H9 (cell line): ENCODE measurements around the gene EPB41L2. TPM values are rescaled to one million over a fixed set of nuclear protein-coding genes. Genes with fewer than 3 reads are reported as not detected.

Source experiments
- DNase-seq: peaks from one replicate; pipeline ENCODE4 v3.0.0-alpha.2; 2017
- H2AFZ ChIP-seq: one replicate; pipeline ENCODE4 v1.6.1; 2013; ENCODE audit warnings: mild to moderate bottlenecking, low read length, control low read depth, moderate library complexity
- H2AK5ac ChIP-seq: 2 replicates; pipeline ENCODE4 v1.6.1; 2013; ENCODE audit warnings: low read length, control low read depth, mixed read lengths; ENCODE audit not compliant: insufficient read length
- H2BK120ac ChIP-seq: one replicate; pipeline ENCODE4 v1.6.1; 2013; ENCODE audit warnings: low read depth, mild to moderate bottlenecking, low read length, control low read depth, inconsistent platforms; ENCODE audit not compliant: poor library complexity, severe bottlenecking
- H2BK12ac ChIP-seq: 2 replicates; pipeline ENCODE4 v1.6.1; 2013; ENCODE audit warnings: low read length, control low read depth, mixed read lengths, low read depth; ENCODE audit not compliant: insufficient read length
- H2BK15ac ChIP-seq: 2 replicates; pipeline ENCODE4 v1.6.1; 2013; ENCODE audit warnings: low read depth, low read length, control low read depth
- H2BK20ac ChIP-seq: one replicate; pipeline ENCODE4 v1.6.1; 2013; ENCODE audit warnings: low read depth, mild to moderate bottlenecking, low read length, control low read depth, inconsistent platforms; ENCODE audit not compliant: poor library complexity, severe bottlenecking
- H2BK5ac ChIP-seq: 2 replicates; pipeline ENCODE4 v1.6.1; 2013; ENCODE audit warnings: low read length, control low read depth, mixed read lengths; ENCODE audit not compliant: insufficient read length
- H3K14ac ChIP-seq: 2 replicates; pipeline ENCODE4 v1.6.1; 2013; ENCODE audit warnings: low read length, control low read depth; ENCODE audit not compliant: insufficient read depth
- H3K18ac ChIP-seq: 2 replicates; pipeline ENCODE4 v1.6.1; 2013; ENCODE audit warnings: low read depth, mild to moderate bottlenecking, mixed read lengths, low read length, control low read depth; ENCODE audit not compliant: insufficient read length
- H3K23ac ChIP-seq: 2 replicates; pipeline ENCODE4 v1.6.1; 2013; ENCODE audit warnings: low read length, control low read depth, mixed read lengths, low read depth; ENCODE audit not compliant: insufficient read length
- H3K23me2 ChIP-seq: 2 replicates; pipeline ENCODE4 v1.6.1; 2013; ENCODE audit warnings: low read depth, mild to moderate bottlenecking, mixed read lengths, low read length, control low read depth; ENCODE audit not compliant: insufficient read length, poor library complexity, severe bottlenecking
- H3K27ac ChIP-seq: 2 replicates; pipeline ENCODE4 v1.5.1; 2013; ENCODE audit warnings: low read length, control low read depth, mixed read lengths, low read depth; ENCODE audit not compliant: insufficient read length
- H3K27me3 ChIP-seq: 2 replicates; pipeline ENCODE4 v1.6.1; 2013; ENCODE audit warnings: low read length, control low read depth, inconsistent platforms; ENCODE audit not compliant: insufficient read depth
- H3K4ac ChIP-seq: 2 replicates; pipeline ENCODE4 v1.6.1; 2013; ENCODE audit warnings: low read depth, mild to moderate bottlenecking, control low read depth, inconsistent platforms, low read length, moderate library complexity
- H3K4me1 ChIP-seq: 2 replicates; pipeline ENCODE4 v1.6.1; 2013; ENCODE audit warnings: low read length, control low read depth, inconsistent platforms; ENCODE audit not compliant: insufficient read depth
- H3K4me2 ChIP-seq: 2 replicates; pipeline ENCODE4 v1.6.1; 2013; ENCODE audit warnings: low read length, control low read depth, mixed read lengths; ENCODE audit not compliant: insufficient read length, insufficient read depth
- H3K56ac ChIP-seq: 2 replicates; pipeline ENCODE4 v1.6.1; 2013; ENCODE audit warnings: low read depth, mild to moderate bottlenecking, mixed read lengths, low read length, control low read depth; ENCODE audit not compliant: insufficient read length
- H3K79me1 ChIP-seq: 2 replicates; pipeline ENCODE4 v1.6.1; 2013; ENCODE audit warnings: low read depth, mild to moderate bottlenecking, moderate library complexity, low read length, control low read depth, inconsistent platforms; ENCODE audit not compliant: insufficient read depth, poor library complexity, severe bottlenecking
- H3K79me2 ChIP-seq: 2 replicates; pipeline ENCODE4 v1.6.1; 2013; ENCODE audit warnings: low read length, control low read depth, inconsistent platforms; ENCODE audit not compliant: insufficient read depth
- H3K9ac ChIP-seq: 2 replicates; pipeline ENCODE4 v1.6.1; 2013; ENCODE audit warnings: low read length, control low read depth, mixed read lengths; ENCODE audit not compliant: insufficient read length; ENCODE audit errors: extremely low read depth
- H3K9me3 ChIP-seq: one replicate; pipeline ENCODE4 v1.6.1; 2013; ENCODE audit warnings: low read depth, low read length, inconsistent platforms; ENCODE audit not compliant: control insufficient read depth
- H3T11ph ChIP-seq: one replicate; pipeline ENCODE4 v1.6.1; 2013; ENCODE audit warnings: mild to moderate bottlenecking, low read length, control low read depth, inconsistent platforms
- H4K20me1 ChIP-seq: one replicate; pipeline ENCODE4 v1.6.1; 2013; ENCODE audit not compliant: control insufficient read depth, insufficient read length, insufficient read depth
- H4K5ac ChIP-seq: 2 replicates; pipeline ENCODE4 v1.6.1; 2013; ENCODE audit warnings: low read depth, mild to moderate bottlenecking, mixed read lengths, low read length, control low read depth; ENCODE audit not compliant: insufficient read length
- H4K8ac ChIP-seq: replicated peaks from 2 replicates; pipeline ENCODE4 v1.6.1; 2013; ENCODE audit warnings: low read length, control low read depth, mixed read lengths, low read depth; ENCODE audit not compliant: insufficient read length
- H4K91ac ChIP-seq: 2 replicates; pipeline ENCODE4 v1.6.1; 2013; ENCODE audit warnings: low read depth, mild to moderate bottlenecking, moderate library complexity, mixed read lengths, low read length, control low read depth; ENCODE audit not compliant: insufficient read length
- H3K27ac Mint-ChIP-seq, 3 experiments: 2 replicates in 2 of 3; 3 replicates in 1 of 3; pipeline ENCODE4 v1.8.0; 2020 to 2021; ENCODE audit warnings: mixed read lengths in 3 of 3, mild to moderate bottlenecking in 1 of 3, moderate library complexity in 1 of 3
- H3K27me3 Mint-ChIP-seq: 2 replicates; pipeline ENCODE4 v1.8.0; 2021; ENCODE audit warnings: low read depth, mild to moderate bottlenecking, moderate library complexity, mixed read lengths
- H3K36me3 Mint-ChIP-seq, 3 experiments: 2 replicates in 2 of 3; 3 replicates in 1 of 3; pipeline ENCODE4 v1.8.0; 2020 to 2021; ENCODE audit warnings: low read depth in 3 of 3, mixed read lengths in 3 of 3; ENCODE audit not compliant: insufficient read depth in 1 of 3
- H3K4me1 Mint-ChIP-seq, 2 experiments: 2 replicates each; pipeline ENCODE4 v1.8.0; 2020; ENCODE audit warnings: mixed read lengths in 2 of 2
- H3K4me3 Mint-ChIP-seq, 2 experiments: 2 replicates in 1 of 2; 3 replicates in 1 of 2; pipeline ENCODE4 v1.8.0; 2020 to 2021; ENCODE audit warnings: mild to moderate bottlenecking in 2 of 2, mixed read lengths in 2 of 2, moderate library complexity in 1 of 2
- H3K9me3 Mint-ChIP-seq, 2 experiments: 2 replicates in 1 of 2; 3 replicates in 1 of 2; pipeline ENCODE4 v1.8.0; 2020; ENCODE audit warnings: mild to moderate bottlenecking in 2 of 2, mixed read lengths in 2 of 2, moderate library complexity in 1 of 2
- WGBS: extraction: QIAGEN DNeasy Blood & Tissue Kit; methylation state at CpG from one replicate; pipeline ENCODE4 v1.1.7; 2013; ENCODE audit warnings: missing lambda C conversion rate, low lambda C conversion rate, mixed read lengths; ENCODE audit not compliant: insufficient read length; ENCODE audit errors: extremely low coverage; 5-methylcytosine and 5-hydroxymethylcytosine counted together
- total RNA-seq: library from RNA; stranded (reverse); gene quantifications from 2 replicates; pipeline ENCODE4 v1.2.1, GENCODE V29; 2021
- TF ChIP-seq, protein P1 (sequence below): fragments of 200-600 bp; sonication (generic); conservative IDR thresholded peaks from 3 replicates; pipeline ENCODE4 v1.8.0; 2021; ENCODE audit warnings: antibody characterized with exemption, mild to moderate bottlenecking

The EPB41L2 gene
- total RNA-seq, 1 experiment from 2014 or later: 90.2 TPM

DNA sequence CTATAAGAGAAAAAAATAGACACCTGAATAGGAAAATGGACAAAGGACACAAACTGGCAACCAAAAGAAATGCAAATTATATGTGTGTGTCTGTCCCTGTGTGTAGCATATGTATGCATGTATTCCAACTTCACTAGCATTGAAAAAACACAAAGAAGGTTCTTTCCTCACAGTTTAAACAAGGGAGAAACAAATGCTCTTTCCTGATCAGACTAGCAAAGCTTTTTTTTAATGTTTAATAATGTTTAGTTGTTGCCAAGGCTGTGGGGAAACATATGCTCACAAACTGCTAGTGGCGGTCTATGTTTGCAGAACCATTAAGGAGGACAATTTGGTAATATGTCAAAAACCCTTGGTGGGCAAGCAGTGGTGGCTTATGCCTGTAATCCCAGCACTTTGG, 213.5 kb downstream of the EPB41L2 start:
- no peak overlapping the region for H4K5ac ChIP-seq
- no peaks in the 10 kb centered on the region for H3K27me3 Mint-ChIP-seq
- H3K79me1 ChIP-seq: no peaks in the 10 kb centered on the region

More for the DNA sequence above, 213.5 kb downstream of the EPB41L2 start:
- H3K36me3 Mint-ChIP-seq: 0 out of 7 replicates have a peak, but pooled peaks cover 0 to 3% (median 0%) of the 10 kb centered on the region in 3 experiments
- no peak overlapping the region for H3K9ac ChIP-seq
- no peak overlapping the region for H3K4me3 Mint-ChIP-seq
- H3T11ph ChIP-seq: no peak overlapping the region
- no peaks in the 10 kb centered on the region for H3K9me3 ChIP-seq
- no CpG with 5 or more reads among the region's 1 CpG for WGBS
- no peaks in the 10 kb centered on the region for H3K79me2 ChIP-seq
- TF ChIP-seq, protein P1, sequence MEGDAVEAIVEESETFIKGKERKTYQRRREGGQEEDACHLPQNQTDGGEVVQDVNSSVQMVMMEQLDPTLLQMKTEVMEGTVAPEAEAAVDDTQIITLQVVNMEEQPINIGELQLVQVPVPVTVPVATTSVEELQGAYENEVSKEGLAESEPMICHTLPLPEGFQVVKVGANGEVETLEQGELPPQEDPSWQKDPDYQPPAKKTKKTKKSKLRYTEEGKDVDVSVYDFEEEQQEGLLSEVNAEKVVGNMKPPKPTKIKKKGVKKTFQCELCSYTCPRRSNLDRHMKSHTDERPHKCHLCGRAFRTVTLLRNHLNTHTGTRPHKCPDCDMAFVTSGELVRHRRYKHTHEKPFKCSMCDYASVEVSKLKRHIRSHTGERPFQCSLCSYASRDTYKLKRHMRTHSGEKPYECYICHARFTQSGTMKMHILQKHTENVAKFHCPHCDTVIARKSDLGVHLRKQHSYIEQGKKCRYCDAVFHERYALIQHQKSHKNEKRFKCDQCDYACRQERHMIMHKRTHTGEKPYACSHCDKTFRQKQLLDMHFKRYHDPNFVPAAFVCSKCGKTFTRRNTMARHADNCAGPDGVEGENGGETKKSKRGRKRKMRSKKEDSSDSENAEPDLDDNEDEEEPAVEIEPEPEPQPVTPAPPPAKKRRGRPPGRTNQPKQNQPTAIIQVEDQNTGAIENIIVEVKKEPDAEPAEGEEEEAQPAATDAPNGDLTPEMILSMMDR: no peak
- H3K9me3 Mint-ChIP-seq: no peaks in the 10 kb centered on the region
- H3K23me2 ChIP-seq: no peaks in the 10 kb centered on the region
- H2BK20ac ChIP-seq: no peak overlapping the region
- no peaks in the 10 kb centered on the region for H4K20me1 ChIP-seq
- H2BK5ac ChIP-seq: no peak overlapping the region
- H3K18ac ChIP-seq: no peak overlapping the region
- H4K91ac ChIP-seq: no peak overlapping the region
- no peak overlapping the region for H3K14ac ChIP-seq
- no peak for DNase-seq
- H3K4me1 Mint-ChIP-seq: peaks cover 20 to 24% of the 10 kb centered on the region in 2 experiments
- H2AK5ac ChIP-seq: no peak overlapping the region
- H3K4ac ChIP-seq: no peak overlapping the region
- no peak overlapping the region for H2BK12ac ChIP-seq
- H3K4me2 ChIP-seq: no peak overlapping the region
- H3K27ac ChIP-seq: no peak overlapping the region
- peaks cover 10% of the 10 kb centered on the region; the same call in 1 of the 2 replicates for H3K4me1 ChIP-seq
- 0 out of 7 replicates have a peak overlapping the region, but pooled peaks of 1 of the 3 experiments have one; percentile 49 for H3K27ac Mint-ChIP-seq
- no peaks in the 10 kb centered on the region for H3K27me3 ChIP-seq
- H4K8ac ChIP-seq: no peak overlapping the region
- no peak overlapping the region for H2BK15ac ChIP-seq
- H2AFZ ChIP-seq: no peak overlapping the region
- H3K56ac ChIP-seq: no peak overlapping the region
- no peak overlapping the region for H2BK120ac ChIP-seq
- no peak overlapping the region for H3K23ac ChIP-seq
